Upper lobe of left lung (tissue), 4 donors: ENCODE data around the gene FAXDC2.

Experiments
- POLR2A ChIP-seq, 4 donors: fragments of 450-650 bp; IDR thresholded peaks; one replicate each; pipeline ENCODE4 v1.5.1; 2016 to 2017; ENCODE audit warnings: antibody characterized with exemption in 4 of 4, mild to moderate bottlenecking in 2 of 4
- TF ChIP-seq, protein P1 (sequence below), 6 experiments: fragments of 450-650 bp in 4 of 6; fragments of 200-600 bp in 2 of 6; sonication (generic) in 2 of 6; IDR thresholded peaks; one replicate each; pipeline ENCODE4 v1.5.1; 2016 to 2019; ENCODE audit warnings: antibody characterized with exemption in 6 of 6

DNA sequence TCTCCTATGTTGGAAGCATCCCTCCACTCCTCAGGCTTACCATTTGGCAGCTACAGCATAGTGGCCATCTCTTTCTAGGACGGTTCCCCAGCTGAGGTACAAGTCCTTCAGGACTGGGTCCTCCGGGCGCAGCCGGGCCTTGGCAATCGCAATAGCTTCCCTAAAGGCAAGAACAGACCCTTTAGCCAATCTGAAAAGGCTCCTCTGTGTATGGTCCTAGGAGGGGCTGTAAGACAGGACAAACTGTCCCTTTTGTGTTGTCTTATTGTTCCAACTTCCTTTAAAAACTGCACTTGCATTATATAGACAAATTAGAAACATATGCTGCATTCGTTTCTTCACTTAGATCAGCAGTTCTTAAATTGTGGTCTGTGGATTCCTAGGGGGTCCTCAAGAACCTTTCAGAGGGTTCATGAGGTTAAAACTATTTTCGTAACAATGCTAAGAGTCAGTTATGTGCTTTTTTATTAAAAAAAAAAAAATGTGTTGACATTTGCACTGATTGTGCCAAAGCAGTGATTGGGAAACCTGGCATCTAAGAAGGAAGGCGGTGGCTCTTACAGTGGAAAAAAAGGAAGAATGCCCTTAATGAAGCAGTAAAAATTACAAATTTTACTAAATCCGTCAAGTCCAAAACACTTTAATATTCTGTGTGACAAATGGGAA, 48.9 kb upstream of the FAXDC2 start:
- TF ChIP-seq, protein P1, sequence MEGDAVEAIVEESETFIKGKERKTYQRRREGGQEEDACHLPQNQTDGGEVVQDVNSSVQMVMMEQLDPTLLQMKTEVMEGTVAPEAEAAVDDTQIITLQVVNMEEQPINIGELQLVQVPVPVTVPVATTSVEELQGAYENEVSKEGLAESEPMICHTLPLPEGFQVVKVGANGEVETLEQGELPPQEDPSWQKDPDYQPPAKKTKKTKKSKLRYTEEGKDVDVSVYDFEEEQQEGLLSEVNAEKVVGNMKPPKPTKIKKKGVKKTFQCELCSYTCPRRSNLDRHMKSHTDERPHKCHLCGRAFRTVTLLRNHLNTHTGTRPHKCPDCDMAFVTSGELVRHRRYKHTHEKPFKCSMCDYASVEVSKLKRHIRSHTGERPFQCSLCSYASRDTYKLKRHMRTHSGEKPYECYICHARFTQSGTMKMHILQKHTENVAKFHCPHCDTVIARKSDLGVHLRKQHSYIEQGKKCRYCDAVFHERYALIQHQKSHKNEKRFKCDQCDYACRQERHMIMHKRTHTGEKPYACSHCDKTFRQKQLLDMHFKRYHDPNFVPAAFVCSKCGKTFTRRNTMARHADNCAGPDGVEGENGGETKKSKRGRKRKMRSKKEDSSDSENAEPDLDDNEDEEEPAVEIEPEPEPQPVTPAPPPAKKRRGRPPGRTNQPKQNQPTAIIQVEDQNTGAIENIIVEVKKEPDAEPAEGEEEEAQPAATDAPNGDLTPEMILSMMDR (IDR thresholded peaks at IDR 0.05), result no peak
- peak in 1 of 4 donors; percentile 47 for TF ChIP-seq POLR2A (IDR thresholded peaks at IDR 0.05)
